ENCODE measurements around the gene NTN1. TPM values are rescaled to one million over a fixed set of nuclear protein-coding genes. Genes with fewer than 3 reads are reported as not detected.
A peak's percentile ranks its signal among the peaks of the same experiment; 100 is the strongest.

NTN1 gene
- total RNA-seq, 1 experiment from 2014 or later, result 17.7 TPM

GRCh38 chr17:9038380-9038779 lies 17.1 kb downstream of the NTN1 start:
- H3K36me3 ChIP-seq (ENCODE audit: low read depth), result no peaks in the 10 kb centered on the region
- H3K27ac ChIP-seq, result no peak overlapping the region
- no peaks in the 10 kb centered on the region for H3K9me2 ChIP-seq (ENCODE audit: insufficient read depth)
- H2AFZ ChIP-seq, result no peak overlapping the region
- no peaks in the 10 kb centered on the region for H3F3A ChIP-seq (ENCODE audit: insufficient read depth, low read depth)
- H3K9me3 ChIP-seq (ENCODE audit: insufficient read depth, low read depth), result no peaks in the 10 kb centered on the region
- no peaks in the 10 kb centered on the region for H3K79me2 ChIP-seq (ENCODE audit: low read depth)
- DNase-seq, result no peak
- CTCF ChIA-PET, result no interaction called here
- intact Hi-C loops (cut with micrococcal nuclease; ENCODE audit: unreplicated experiment), result no loop called here
- no peak overlapping the region for H3K4me2 ChIP-seq
- no peak overlapping the region for H3K4me3 ChIP-seq
- TF ChIP-seq EZH2 (IDR thresholded peaks at IDR 0.05; ENCODE audit: low read depth) (no peak), CTCF (conservative IDR thresholded peaks at IDR 0.05) (no peak)
- BruUV-seq (replicated peaks), result no TSS peak
- POLR2A ChIA-PET (ENCODE audit: unreplicated experiment), result no interaction called here
- H4K20me1 ChIP-seq (ENCODE audit: insufficient read depth), result no peaks in the 10 kb centered on the region
- H3K4me1 ChIP-seq (replicated peaks; ENCODE audit: insufficient read depth), result no peaks in the 10 kb centered on the region
- H3K27me3 ChIP-seq (ENCODE audit: insufficient read depth, low read depth), result no peaks in the 10 kb centered on the region

- no peaks in the 10 kb centered on the region for H4K20me1 ChIP-seq (ENCODE audit: insufficient read depth)
- DNase-seq, result no peak
- no peaks in the 10 kb centered on the region for H3K36me3 ChIP-seq (ENCODE audit: low read depth)
- no peaks in the 10 kb centered on the region for H3K79me2 ChIP-seq (ENCODE audit: low read depth)
- H3K4me1 ChIP-seq (replicated peaks; ENCODE audit: insufficient read depth), result no peaks in the 10 kb centered on the region
- H3F3A ChIP-seq (ENCODE audit: insufficient read depth, low read depth), result no peaks in the 10 kb centered on the region
- no peaks in the 10 kb centered on the region for H3K27me3 ChIP-seq (ENCODE audit: insufficient read depth, low read depth)
- ChIA-PET POLR2A (ENCODE audit: unreplicated experiment) (interaction anchor here (0.6 kb wide), 1 partner anchor 497 kb away, joined by 8 read pairs; no protein-coding TSS in a partner anchor), CTCF (interaction anchor here (0.6 to 0.7 kb wide), 2 partner anchors 16 to 19 kb away, joined by 3 to 9 read pairs; no protein-coding TSS in a partner anchor)
- H3K27ac ChIP-seq, result no peak overlapping the region
- H2AFZ ChIP-seq, result no peak overlapping the region
- no TSS peak for BruUV-seq (replicated peaks)
- H3K4me3 ChIP-seq, result no peak overlapping the region
- TF ChIP-seq EZH2 (IDR thresholded peaks at IDR 0.05; ENCODE audit: low read depth) (no peak), CTCF (conservative IDR thresholded peaks at IDR 0.05) (no peak)
- no peak overlapping the region for H3K4me2 ChIP-seq
- no peaks in the 10 kb centered on the region for H3K9me2 ChIP-seq (ENCODE audit: insufficient read depth)
- intact Hi-C loops (cut with micrococcal nuclease; ENCODE audit: unreplicated experiment), result no loop called here
- peaks cover 4% of the 10 kb centered on the region; the same call in 1 of the 2 replicates for H3K9me3 ChIP-seq (ENCODE audit: insufficient read depth, low read depth)
Measured at GRCh38 chr17:9044772-9045463, 23.6 kb downstream of the NTN1 start.

GRCh38 chr17:9050801-9051401 lies 29.6 kb downstream of the NTN1 start:
- peak; percentile 80 to 90 for DNase-seq
- Histone ChIP-seq H3K4me3 (peak overlapping the region; percentile 47; the same call in 1 of the 2 replicates), H3F3A (ENCODE audit: insufficient read depth, low read depth) (peaks cover 17% of the 10 kb centered on the region; the same call in 1 of the 2 replicates), H2AFZ (peak overlapping the region; percentile 26; the same call in 1 of the 2 replicates), H3K27ac (peak overlapping the region; percentile 85), H3K36me3 (ENCODE audit: low read depth) (no peaks in the 10 kb centered on the region), H3K4me1 (replicated peaks; ENCODE audit: insufficient read depth) (peaks cover 31% of the 10 kb centered on the region), H3K9me3 (ENCODE audit: insufficient read depth, low read depth) (peaks cover 4% of the 10 kb centered on the region; the same call in 1 of the 2 replicates), H3K4me2 (peak overlapping the region; percentile 76), H3K27me3 (ENCODE audit: insufficient read depth, low read depth) (no peaks in the 10 kb centered on the region), H3K9me2 (ENCODE audit: insufficient read depth) (no peaks in the 10 kb centered on the region), H3K79me2 (ENCODE audit: low read depth) (no peaks in the 10 kb centered on the region), H4K20me1 (ENCODE audit: insufficient read depth) (no peaks in the 10 kb centered on the region)
- ChIA-PET POLR2A (ENCODE audit: unreplicated experiment) (interaction anchor here (0.5 to 0.9 kb wide), 7 partner anchors 22 to 1740 kb away, joined by 3 to 11 read pairs (median 4); no protein-coding TSS in a partner anchor), CTCF (interaction anchor here (0.6 kb wide), 1 partner anchor 118 kb away, joined by 3 read pairs; no protein-coding TSS in a partner anchor)
- no peak for TF ChIP-seq CTCF (conservative IDR thresholded peaks at IDR 0.05)
- TF ChIP-seq EZH2 (IDR thresholded peaks at IDR 0.05; ENCODE audit: low read depth), result no peak
- intact Hi-C loops (cut with micrococcal nuclease; ENCODE audit: unreplicated experiment), result loop anchor here (1.0 kb wide), 2 partner anchors 23 to 34 kb away; no protein-coding TSS in a partner anchor
- BruUV-seq (replicated peaks), result TSS peak; percentile 82

All from PC-9 (cell line).